ENCODE results near the gene CDH24. TPM values are rescaled to one million over a fixed set of nuclear protein-coding genes. Genes with fewer than 3 reads are reported as not detected.

The CDH24 gene, protein sequence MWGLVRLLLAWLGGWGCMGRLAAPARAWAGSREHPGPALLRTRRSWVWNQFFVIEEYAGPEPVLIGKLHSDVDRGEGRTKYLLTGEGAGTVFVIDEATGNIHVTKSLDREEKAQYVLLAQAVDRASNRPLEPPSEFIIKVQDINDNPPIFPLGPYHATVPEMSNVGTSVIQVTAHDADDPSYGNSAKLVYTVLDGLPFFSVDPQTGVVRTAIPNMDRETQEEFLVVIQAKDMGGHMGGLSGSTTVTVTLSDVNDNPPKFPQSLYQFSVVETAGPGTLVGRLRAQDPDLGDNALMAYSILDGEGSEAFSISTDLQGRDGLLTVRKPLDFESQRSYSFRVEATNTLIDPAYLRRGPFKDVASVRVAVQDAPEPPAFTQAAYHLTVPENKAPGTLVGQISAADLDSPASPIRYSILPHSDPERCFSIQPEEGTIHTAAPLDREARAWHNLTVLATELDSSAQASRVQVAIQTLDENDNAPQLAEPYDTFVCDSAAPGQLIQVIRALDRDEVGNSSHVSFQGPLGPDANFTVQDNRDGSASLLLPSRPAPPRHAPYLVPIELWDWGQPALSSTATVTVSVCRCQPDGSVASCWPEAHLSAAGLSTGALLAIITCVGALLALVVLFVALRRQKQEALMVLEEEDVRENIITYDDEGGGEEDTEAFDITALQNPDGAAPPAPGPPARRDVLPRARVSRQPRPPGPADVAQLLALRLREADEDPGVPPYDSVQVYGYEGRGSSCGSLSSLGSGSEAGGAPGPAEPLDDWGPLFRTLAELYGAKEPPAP
- total RNA-seq: 8.9 and 11.9 TPM in 2 replicates

DNA sequence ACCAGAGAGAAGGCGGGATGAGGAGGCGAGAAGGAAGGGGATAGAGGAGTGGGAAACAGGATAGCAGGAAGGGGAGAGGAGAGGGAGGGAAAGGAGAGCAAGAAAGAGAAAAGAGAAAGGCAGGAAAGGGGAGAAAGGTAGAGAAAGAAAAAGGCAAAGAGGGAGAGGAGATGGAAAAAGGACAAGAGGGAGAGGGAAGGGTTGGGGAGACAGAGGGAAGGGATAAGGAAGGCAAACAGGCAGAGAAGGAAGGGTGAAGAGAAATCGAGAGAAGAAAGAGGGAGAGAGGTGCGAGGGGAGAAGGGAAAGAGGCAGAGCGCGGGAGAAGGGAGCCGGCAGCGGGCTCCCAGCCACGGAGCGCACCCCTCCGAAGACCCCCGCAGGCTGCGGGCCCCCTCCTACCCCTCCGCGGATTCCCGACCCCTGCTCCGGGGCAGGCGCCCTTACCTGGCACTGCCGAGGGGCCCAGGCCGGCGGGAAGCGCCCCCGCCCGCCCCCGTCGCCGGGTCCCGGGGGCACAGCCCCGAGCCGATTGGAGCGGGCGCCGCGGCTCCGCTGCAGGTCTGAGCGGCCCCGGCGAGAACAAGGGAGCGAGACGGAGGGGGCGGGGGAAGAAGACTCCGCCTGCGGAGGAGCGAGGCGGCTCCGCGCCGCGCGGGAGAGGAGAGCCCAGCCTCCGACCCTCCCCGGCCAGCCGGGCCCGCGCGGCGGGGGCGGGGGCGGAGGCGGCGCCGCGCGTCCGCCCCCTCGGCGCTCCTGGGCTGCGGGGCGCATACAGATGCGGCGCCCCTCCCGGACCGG lies at the start of gene CDH24:
TSS of gene CDH24 (minus strand) at position 565 of the 801 bp plus-strand sequence. CDS start 1,787 bp downstream, outside the sequence.
- no peak for DNase-seq (ENCODE audit: extremely low read depth, low read depth, low spot score)

DNA sequence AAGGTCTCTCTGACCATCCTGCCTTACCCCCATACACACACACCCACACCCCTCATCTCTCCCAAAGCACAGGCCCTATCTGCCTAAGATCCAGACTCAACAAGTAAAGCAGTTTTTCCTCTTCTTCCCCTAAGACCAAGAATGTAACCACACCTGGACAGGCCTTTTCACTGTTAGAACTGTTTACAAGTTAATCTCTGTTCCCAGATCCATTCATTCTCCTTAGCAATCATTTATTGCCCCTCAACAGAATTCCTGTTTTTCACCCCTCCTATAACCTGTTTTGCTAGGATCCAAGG lies 49.4 kb upstream of the CDH24 start:
- no peak for DNase-seq (ENCODE audit: extremely low read depth, low read depth, low spot score)

DNA sequence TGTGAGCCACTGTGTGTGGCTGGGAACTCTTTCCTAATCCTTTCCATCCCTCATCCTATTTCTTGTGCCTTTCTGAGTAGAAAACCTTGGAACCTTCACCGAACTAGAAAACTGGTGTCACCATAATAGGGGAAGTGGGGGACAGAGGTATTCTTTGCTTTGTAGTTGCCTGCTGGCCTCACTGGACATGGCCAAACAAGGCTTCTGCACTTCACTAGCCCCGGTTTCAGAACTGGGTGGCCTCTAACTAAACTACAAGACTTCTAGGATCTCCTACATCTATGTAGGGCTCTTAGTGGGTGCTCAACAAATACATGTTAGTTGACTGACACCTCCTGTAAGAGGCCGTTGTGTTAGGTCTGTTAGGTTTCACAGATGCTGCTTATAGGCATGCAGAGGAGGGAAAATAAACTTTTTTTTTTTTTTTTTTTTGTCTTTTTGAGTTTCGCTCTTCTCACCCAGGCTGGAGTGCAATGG lies 48.1 kb upstream of the CDH24 start:
- DNase-seq (ENCODE audit: extremely low read depth, low read depth, low spot score): no peak

DNA sequence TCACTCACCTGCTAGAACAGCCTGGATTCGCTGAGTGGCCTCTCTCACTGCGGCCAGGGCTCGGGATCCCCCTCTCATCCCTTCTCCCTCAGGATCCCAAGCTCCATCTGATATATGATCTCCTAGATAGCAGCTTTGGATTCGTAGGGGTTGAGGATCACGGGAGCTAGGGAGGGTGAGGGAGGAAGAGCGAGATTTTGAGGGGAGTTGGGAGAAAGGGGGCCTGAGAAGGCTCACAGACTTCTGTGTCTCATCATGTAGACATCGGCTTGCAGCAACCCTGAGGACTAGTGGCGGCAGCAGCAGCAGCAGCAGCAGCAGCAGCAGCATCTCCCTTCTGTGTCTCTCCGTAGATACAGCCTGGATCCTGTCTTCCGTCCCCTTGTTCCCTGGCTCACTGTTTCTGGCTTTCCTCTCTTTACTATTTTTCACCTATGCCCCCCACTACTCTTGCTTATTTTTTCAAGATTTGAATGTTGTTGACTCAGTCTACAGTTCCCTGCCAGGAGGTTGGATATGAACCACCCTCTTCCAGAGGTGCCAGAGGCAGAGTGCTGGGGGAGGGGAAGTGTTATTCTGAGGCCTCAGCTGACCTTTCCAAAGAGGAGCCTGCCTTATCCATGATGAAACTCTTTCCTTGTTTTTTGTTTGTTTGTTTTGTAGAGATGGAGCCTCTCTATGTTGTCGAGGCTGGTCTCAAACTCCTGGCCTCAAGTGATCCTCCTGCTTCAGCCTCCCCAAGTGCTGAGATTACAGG lies 47.4 kb upstream of the CDH24 start, which contains the start of gene CIROP:
TSS of gene CIROP (minus strand) at position 399 of the 757 bp plus-strand sequence. CDS start at position 330, 69 bp downstream.
- no peak for DNase-seq (ENCODE audit: extremely low read depth, low read depth, low spot score)

DNA sequence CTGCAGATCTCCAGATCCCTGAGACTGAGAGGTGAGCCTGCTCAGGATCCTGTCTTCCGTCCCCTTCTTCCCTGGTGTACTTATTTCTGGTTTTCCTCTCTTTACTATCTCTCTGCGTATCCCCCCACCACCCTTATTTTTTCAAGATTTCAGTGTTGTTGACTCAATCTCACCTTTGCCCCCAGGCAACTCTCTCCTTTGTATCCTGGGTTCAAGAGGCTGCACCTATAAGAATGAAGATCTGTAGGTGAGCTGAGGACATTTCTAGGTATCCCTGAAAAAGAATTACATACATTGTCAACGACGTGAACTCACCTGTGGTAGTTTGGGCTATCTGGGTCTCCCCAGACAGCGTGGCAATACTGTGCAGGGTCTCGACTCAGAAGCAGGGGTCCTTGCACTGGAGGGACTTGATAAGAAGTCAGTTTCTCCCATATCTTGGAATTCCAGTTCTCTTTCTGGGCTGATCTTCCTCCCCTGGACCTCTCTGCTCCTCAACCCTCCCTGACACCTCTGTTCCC lies 46.8 kb upstream of the CDH24 start:
- DNase-seq (ENCODE audit: extremely low read depth, low read depth, low spot score): no peak

DNA sequence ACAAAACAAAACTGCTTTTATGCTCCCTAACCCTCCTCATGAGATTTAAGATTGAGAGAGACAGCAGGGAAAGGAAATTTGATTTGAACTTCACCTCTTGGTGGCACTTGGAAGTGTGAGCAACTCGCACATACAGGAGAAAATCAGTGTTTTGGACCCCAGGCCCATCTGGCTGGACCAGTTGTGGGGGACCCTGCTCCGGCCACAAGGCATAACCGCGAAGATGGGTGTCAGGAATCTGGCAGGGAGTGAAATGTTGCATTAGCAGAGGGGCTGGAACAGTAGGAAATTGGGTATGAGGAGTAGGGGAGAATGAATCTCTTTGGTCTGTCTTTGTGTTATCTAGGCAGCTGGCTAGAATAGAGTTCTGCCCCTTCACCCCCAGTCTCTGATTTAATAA lies 46.3 kb upstream of the CDH24 start:
- no peak for DNase-seq (ENCODE audit: extremely low read depth, low read depth, low spot score)

DNA sequence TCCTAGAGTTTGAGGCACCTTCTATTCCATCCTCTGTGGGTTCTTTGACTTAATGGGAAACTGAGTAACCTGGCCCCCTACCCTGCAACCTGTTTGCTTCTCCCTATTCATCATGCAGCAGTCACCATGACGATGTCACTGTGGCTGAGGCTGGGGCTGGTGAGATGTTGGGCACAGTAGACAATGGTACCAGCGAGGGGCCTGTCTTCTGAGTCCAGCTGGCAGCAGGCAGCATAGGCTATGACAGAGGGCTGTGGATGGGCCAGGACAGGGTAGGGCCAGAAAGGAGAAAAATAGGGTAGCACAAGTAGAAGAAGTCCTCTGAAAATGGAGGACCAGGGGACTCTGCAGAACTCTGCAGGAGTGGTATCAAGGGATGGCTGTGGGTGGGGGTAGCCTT lies 45.5 kb upstream of the CDH24 start:
- DNase-seq (ENCODE audit: extremely low read depth, low read depth, low spot score): no peak

DNA sequence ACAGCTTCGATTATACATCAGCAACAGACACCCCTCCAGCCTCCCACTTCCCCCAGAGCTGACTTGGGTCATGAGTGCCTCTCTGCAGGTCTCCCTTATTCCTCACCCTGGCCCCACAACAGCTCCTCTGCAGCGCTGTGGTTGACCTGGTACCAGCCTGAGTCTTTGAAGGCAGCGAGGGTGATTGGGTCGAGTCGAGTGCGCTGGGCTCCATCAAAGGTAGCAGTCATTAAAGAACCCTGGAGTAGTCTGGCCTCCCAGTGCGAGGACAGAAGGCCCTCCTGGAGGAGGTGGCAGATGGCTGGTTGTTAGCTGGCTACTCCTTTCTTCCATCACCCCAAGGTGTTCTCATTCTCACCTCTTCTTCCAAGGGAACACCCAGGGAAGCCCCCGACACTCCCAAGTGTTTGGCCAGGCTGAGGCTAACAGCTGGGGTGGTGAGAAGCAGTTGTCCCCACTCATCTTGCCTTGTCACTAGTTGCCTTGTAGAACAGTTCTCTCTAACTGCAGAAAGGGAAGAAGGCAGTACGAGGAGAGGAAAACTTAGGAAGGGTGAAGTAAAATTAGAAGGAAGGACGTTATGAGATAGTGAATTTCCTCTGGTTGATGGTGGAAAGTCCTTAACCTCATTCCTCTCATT lies 44.8 kb upstream of the CDH24 start:
- DNase-seq (ENCODE audit: extremely low read depth, low read depth, low spot score): no peak

DNA sequence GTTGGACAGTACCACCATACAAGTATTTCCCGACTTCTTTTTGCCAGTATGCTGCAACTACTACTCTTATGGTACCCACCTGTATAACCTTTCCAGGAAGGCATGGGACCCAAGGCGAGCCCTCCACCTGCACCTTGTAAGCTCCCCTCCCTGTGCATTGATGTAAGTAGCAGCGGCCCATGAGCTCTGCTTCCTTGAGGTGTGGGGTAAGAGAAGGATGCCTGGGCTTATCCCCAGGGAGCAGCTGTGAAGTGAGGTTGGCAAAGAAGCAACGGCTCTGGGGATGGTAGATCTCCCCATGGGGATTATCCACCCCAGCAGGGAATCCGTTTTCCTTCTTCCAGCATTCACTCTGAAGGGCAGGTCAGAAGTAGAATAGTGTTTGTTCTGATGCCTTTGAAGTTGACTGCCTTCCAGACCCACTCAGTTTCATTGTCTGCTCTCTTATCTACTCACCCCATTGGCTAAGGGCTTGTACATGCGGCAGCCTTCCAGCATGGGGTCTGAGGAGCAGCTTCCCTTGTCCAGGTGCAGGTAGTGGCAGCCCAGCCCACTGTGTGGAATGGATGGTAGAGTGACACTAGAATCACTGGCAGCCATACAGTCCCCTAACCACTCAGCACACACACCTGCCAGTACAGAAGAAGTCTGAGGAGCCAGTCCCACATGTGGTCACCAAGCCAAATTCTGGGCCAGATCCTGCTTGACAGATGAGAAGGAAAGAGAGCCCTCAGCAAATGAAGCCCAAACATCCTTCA lies 44.1 kb upstream of the CDH24 start:
- DNase-seq (ENCODE audit: extremely low read depth, low read depth, low spot score): no peak

DNA sequence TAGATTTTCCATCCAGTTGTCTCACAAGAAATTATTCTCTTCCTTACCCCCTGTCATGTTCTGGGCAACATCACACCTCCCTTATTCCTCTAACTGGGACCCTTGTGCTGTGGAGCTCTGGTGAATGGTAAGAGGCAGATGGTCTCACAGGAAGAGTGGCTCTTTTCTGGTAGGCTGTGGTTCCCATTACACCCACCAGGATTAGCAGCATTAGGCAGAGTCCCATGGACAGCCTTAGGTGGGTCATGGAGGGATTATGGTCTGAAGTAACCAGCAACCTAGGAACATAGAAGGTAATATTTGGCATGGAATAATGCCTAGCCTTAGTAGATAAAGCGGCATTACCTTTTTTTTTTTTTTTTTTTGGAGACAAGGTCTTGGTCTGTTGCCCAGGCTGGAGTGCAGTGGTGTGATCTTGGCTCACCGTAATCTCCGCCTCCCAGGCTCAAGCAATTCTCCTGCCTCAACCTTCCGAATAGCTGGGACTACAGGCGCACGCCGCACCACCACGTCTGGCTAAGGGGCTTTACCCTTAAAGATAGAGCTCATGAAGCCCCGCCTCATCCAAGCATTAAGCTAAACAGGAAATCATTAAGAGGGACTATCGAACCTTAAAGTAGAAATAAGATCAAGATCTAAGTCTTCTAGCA lies 42.0 kb upstream of the CDH24 start:
- no peak for DNase-seq (ENCODE audit: extremely low read depth, low read depth, low spot score)

DNA sequence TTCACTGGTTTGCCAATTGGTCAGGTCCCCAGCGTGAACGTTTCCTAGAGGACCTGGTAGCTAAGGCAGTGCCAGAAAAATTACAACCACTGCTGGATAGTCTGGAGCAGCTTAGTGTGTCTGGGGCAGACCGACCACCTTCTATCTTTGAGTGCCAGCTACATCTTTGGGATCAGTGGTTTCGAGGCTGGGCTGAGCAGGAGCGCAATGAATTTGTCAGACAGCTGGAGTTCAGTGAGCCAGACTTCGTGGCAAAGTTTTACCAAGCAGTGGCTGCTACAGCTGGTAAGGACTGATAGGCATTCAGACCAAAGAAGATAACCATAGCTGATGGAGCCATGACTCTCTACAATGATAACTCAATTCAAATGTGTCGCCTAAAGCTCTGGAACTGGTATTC lies 40.5 kb upstream of the CDH24 start:
- no peak for DNase-seq (ENCODE audit: extremely low read depth, low read depth, low spot score)

DNA sequence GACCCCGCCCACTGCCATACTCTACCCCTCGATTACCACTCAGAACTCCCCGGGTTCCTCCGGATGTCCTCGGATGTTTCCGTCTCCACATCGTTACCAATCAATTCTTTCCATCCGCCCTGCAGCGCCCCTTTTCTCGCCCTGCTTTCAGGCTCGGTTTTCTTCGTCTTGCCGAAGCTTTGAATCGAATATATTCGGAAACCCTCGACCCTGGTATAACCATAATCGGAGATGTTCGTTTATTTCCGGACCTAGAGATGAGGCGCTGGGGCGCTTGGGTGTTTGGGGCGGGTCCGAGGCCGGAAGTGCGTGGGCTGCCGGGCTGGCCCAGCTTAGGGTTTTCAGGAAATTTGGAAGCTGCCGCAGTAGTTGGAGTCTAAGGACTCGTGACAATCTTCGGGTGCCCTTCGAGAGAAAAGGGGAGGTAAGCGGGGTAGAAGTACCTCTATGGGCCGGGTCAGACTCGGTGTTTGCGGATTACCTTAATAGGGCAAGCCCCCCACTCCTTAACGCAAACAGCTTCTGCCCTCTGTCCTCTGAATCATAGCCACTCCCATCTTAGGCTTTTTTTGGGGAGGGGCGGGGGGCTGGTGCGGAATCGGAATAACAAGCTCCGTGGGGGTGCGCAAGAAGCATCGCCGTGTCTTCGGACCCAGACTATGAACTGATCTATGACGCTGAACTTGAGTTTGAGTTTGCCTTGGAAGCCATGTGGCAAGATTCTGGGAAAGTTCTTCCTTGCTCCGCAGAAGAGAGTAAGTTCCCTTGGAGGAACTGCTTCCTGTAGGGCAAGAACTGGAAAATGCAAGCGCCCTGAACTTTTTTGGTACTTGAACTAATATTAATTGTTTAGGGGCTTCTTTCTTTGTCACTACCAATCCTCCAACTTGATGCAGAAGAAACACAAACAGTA lies 38.1 kb upstream of the CDH24 start, which contains the start of gene C14orf119:
TSS of gene C14orf119 (plus strand) at position 310 of the 913 bp plus-strand sequence. CDS start 2,154 bp downstream, outside the sequence.
- peak; percentile 99 for DNase-seq (ENCODE audit: extremely low read depth, low read depth, low spot score)

DNA sequence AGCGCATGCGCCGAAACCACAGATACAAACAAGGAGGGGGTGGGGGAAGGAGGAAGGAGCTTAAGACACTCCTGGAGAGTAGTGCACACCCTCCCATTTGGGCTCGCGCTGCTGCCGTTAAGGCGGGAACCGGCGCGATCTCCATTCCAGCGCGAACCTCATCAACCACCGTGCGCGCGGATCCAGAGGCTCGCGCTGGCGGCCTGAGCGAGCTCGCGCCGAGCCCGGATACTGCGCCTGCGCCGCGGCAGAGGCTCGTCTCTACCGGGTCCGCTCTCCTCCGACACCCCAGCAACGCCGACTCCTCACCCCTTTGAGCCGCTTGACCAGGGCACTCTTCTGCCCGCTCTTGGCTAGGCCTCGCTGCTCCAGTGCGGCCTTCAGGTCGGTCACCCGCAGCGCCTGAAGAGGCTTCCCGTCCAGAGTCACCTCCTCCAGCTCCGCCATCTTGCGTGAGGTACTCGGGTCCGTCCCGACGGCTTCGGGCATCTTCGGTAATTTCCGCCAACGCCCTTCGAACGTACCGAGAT lies 37.4 kb upstream of the CDH24 start, which contains the start of gene ACIN1:
TSS of gene ACIN1 (minus strand) at position 471 of the 530 bp plus-strand sequence. CDS start at position 447, 24 bp downstream.
- DNase-seq (ENCODE audit: extremely low read depth, low read depth, low spot score): no peak

DNA sequence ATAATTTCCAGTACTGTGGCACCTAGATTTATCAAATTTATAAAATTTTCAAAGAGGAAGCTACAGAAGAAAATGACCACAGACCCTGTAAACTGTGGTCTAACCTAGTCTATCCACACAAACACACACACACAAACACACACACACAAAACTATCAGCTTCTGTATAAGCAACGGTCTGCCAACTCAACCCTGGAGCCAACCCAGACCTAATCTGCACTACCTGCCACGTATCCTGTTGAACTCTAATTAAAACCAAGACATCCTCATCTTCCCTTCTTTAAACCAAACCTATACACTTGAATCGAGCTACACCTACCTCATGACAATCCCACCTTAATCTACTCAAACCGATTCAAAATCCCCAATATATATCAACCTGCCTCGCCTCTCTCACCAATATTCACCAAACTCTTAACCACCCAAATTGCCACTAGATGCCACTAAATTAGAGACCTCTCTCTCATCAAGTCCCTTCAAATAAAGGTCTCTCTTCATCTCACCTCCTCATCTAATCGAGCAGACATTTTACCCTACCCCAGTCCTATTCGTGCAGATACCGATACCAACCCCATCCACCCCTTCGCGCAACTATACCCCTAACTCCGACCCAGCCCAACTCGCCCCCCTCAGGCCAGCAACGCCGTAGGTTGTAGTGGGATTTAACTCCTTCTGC lies 36.8 kb upstream of the CDH24 start:
- no peak for DNase-seq (ENCODE audit: extremely low read depth, low read depth, low spot score)

DNA sequence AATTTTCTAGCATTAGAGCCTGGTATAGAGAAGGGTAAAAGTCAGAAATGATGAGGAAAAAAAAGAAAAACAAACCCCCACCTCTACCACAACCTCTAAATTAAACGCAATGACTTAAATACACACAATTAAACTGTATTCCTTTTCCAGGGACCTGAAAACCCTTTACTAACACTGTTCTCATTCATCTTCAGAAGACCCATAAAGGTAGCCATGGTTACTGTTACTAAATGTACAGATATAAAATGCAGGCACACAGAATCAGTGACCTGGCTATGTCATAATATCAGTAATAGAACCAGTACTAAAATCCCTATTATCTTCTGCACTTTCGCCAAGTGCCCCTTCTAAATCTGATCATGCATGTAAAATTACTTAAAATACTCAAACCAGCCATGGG lies 36.2 kb upstream of the CDH24 start:
- no peak for DNase-seq (ENCODE audit: extremely low read depth, low read depth, low spot score)

DNA sequence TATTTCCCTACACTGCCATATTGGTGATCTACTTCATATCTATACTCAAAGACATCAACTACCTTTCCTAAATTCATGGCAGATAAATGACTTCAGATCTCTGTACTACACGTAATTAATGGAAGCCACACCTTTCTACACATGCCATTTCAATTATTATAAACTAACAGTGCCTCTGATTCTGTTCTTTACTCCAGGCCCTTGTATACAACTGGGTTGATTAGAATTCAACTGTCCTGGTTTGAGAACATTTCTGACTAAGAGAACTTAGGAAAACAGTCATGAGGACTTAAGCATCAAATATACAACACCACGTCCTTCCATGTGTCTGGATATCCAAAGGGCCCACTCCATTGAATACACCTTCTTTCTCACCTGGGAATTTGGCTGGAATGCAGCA lies 35.8 kb upstream of the CDH24 start:
- no peak for DNase-seq (ENCODE audit: extremely low read depth, low read depth, low spot score)

Data from glomerular endothelial cell (primary cell).